WTC11 (cell line): ENCODE measurements around the gene DROSHA. TPM values are rescaled to one million over a fixed set of nuclear protein-coding genes. Genes with fewer than 3 reads are reported as not detected.

Experiments used
- ATAC-seq: fragments of 200-7000 bp; cut with Tn5 transposase; 2 replicates; pipeline ENCODE4 v1.10.0; 2021; ENCODE audit warnings: mild to moderate bottlenecking, moderate library complexity
- CTCF ChIA-PET: fragments of 300-600 bp; sonication (Branson Sonifier 250); formaldehyde crosslinking; loops from one replicate; lab custom pipeline; 2021; ENCODE audit warnings: antibody characterized with exemption; lab: Charles Lee
- POLR2A ChIA-PET: fragments of 350-600 bp; sonication (Branson Sonifier 250); formaldehyde crosslinking; loops from one replicate; lab custom pipeline; 2021; ENCODE audit warnings: antibody characterized with exemption; lab: Charles Lee
- DNase-seq: peaks from one replicate; pipeline ENCODE4 v3.0.0; 2021; ENCODE audit warnings: low spot score
- H3K27ac Mint-ChIP-seq: 2 replicates; pipeline ENCODE4 v1.8.0; 2021; ENCODE audit warnings: mixed read lengths
- H3K27me3 Mint-ChIP-seq: 2 replicates; pipeline ENCODE4 v1.8.0; 2021; ENCODE audit warnings: low read depth, mild to moderate bottlenecking, moderate library complexity, mixed read lengths
- H3K36me3 Mint-ChIP-seq: 2 replicates; pipeline ENCODE4 v1.8.0; 2021; ENCODE audit warnings: mixed read lengths
- H3K4me1 Mint-ChIP-seq: 2 replicates; pipeline ENCODE4 v1.8.0; 2022; ENCODE audit warnings: mixed read lengths
- H3K4me3 Mint-ChIP-seq: 2 replicates; pipeline ENCODE4 v1.8.0; 2021; ENCODE audit warnings: mild to moderate bottlenecking, moderate library complexity, mixed read lengths
- H3K9me3 Mint-ChIP-seq: 2 replicates; pipeline ENCODE4 v1.8.0; 2021; ENCODE audit warnings: mixed read lengths
- CBFB ChIP-seq: sonication (generic); formaldehyde crosslinking; IDR thresholded peaks from 2 replicates; pipeline ENCODE4 v1.8.1; 2022; ENCODE audit warnings: mild to moderate bottlenecking, low read depth, missing genetic modification reagents
- ESRRA ChIP-seq: sonication (generic); formaldehyde crosslinking; IDR thresholded peaks from 2 replicates; pipeline ENCODE4 v1.8.1; 2022; ENCODE audit warnings: mild to moderate bottlenecking, missing genetic modification reagents, borderline replicate concordance
- GTF2I ChIP-seq: fragments of 250-450 bp; sonication (Bioruptor Pico); conservative IDR thresholded peaks from 2 replicates; pipeline ENCODE4 v1.4.0; 2021; ENCODE audit warnings: mild to moderate bottlenecking
- IRF2 ChIP-seq: sonication (generic); formaldehyde crosslinking; IDR thresholded peaks from 2 replicates; pipeline ENCODE4 v1.8.0; 2022; ENCODE audit warnings: low read depth, missing genetic modification reagents, borderline replicate concordance
- MXD4 ChIP-seq: fragments of 250-450 bp; sonication (Bioruptor Pico); IDR thresholded peaks from 2 replicates; pipeline ENCODE4 v1.8.0; 2021; ENCODE audit warnings: mild to moderate bottlenecking, moderate library complexity, borderline replicate concordance
- MYBL2 ChIP-seq: sonication (generic); formaldehyde crosslinking; IDR thresholded peaks from 2 replicates; pipeline ENCODE4 v1.8.1; 2023; ENCODE audit warnings: mild to moderate bottlenecking, moderate library complexity, missing genetic modification reagents
- NR3C1 ChIP-seq: sonication (generic); formaldehyde crosslinking; conservative IDR thresholded peaks from 2 replicates; pipeline ENCODE4 v1.8.1; 2023; ENCODE audit warnings: low read depth, mild to moderate bottlenecking, missing genetic modification reagents
- TCF7 ChIP-seq: sonication (generic); formaldehyde crosslinking; IDR thresholded peaks from 2 replicates; pipeline ENCODE4 v1.8.0; 2022; ENCODE audit warnings: mild to moderate bottlenecking, low read depth, missing genetic modification reagents, moderate library complexity
- ZNF138 ChIP-seq: sonication (generic); formaldehyde crosslinking; conservative IDR thresholded peaks from 2 replicates; pipeline ENCODE4 v1.8.1; 2022; ENCODE audit warnings: mild to moderate bottlenecking, moderate library complexity, missing genetic modification reagents
- ZNF396 ChIP-seq: fragments of 250-450 bp; sonication (Bioruptor Pico); IDR thresholded peaks from 2 replicates; pipeline ENCODE4 v1.8.0; 2021; ENCODE audit warnings: mild to moderate bottlenecking, moderate library complexity, borderline replicate concordance
- total RNA-seq: library from RNA; stranded (reverse); gene quantifications from 3 replicates; pipeline ENCODE4 v1.2.3, GENCODE V29; 2021
- TF ChIP-seq, protein P1 (sequence below): sonication (generic); formaldehyde crosslinking; IDR thresholded peaks from 2 replicates; pipeline ENCODE4 v1.8.0; 2022; ENCODE audit warnings: mild to moderate bottlenecking, missing genetic modification reagents
- TF ChIP-seq, protein P2 (sequence below): sonication (generic); formaldehyde crosslinking; IDR thresholded peaks from 2 replicates; pipeline ENCODE4 v1.8.1; 2023; ENCODE audit warnings: mild to moderate bottlenecking, missing genetic modification reagents
- TF ChIP-seq, protein P3 (sequence below): sonication (generic); formaldehyde crosslinking; IDR thresholded peaks from 2 replicates; pipeline ENCODE4 v1.8.1; 2023; ENCODE audit warnings: mild to moderate bottlenecking, moderate library complexity, missing genetic modification reagents
- TF ChIP-seq, protein P4 (sequence below): fragments of 250-450 bp; sonication (Bioruptor Pico); conservative IDR thresholded peaks from 2 replicates; pipeline ENCODE4 v1.9.0; 2021; ENCODE audit warnings: mild to moderate bottlenecking
- TF ChIP-seq, protein P5 (sequence below): sonication (generic); formaldehyde crosslinking; conservative IDR thresholded peaks from 2 replicates; pipeline ENCODE4 v1.8.1; 2022; ENCODE audit warnings: mild to moderate bottlenecking, missing genetic modification reagents

DROSHA gene
- total RNA-seq, 1 experiment from 2014 or later = 125 TPM

DNA sequence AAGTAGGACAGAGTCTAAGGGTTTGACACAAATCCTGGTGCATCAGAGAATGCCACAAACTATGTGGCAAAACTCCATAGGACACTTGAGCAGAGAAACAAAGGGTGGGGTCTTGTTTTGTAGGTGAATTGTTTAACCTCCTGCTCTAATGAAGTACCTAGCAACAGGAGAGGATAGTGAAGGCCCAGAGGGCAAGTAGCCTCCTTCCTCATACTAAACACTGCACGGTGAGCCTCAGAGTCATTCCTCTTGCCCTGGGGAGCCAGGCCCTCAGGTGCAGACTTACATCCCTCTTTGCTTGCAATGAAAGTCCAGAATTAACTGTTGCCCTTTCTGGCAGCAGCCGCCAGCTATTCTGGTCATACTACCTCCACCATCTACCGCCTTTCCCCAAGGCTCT is 166.1 kb downstream of the DROSHA start:
- no peak for DNase-seq
- Mint-ChIP-seq H3K36me3 (peaks cover 6% of the 10 kb centered on the region), H3K27me3 (peaks cover 3% of the 10 kb centered on the region; the same call in 1 of the 2 replicates), H3K4me3 (no peak overlapping the region)
- no peak for TF ChIP-seq CBFB
- TF ChIP-seq, protein P1, sequence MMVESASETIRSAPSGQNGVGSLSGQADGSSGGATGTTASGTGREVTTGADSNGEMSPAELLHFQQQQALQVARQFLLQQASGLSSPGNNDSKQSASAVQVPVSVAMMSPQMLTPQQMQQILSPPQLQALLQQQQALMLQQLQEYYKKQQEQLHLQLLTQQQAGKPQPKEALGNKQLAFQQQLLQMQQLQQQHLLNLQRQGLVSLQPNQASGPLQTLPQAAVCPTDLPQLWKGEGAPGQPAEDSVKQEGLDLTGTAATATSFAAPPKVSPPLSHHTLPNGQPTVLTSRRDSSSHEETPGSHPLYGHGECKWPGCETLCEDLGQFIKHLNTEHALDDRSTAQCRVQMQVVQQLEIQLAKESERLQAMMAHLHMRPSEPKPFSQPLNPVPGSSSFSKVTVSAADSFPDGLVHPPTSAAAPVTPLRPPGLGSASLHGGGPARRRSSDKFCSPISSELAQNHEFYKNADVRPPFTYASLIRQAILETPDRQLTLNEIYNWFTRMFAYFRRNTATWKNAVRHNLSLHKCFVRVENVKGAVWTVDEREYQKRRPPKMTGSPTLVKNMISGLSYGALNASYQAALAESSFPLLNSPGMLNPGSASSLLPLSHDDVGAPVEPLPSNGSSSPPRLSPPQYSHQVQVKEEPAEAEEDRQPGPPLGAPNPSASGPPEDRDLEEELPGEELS (CRISPR knock-in tag) = no peak
- TF ChIP-seq, all 79 proteins: peak for 0
- Mint-ChIP-seq H3K9me3 (peaks cover 20% of the 10 kb centered on the region), H3K4me1 (peaks cover 14% of the 10 kb centered on the region), H3K27ac (no peak overlapping the region)
- POLR2A ChIA-PET = no interaction called here
- no peak for ATAC-seq
- CTCF ChIA-PET = no interaction called here

DNA sequence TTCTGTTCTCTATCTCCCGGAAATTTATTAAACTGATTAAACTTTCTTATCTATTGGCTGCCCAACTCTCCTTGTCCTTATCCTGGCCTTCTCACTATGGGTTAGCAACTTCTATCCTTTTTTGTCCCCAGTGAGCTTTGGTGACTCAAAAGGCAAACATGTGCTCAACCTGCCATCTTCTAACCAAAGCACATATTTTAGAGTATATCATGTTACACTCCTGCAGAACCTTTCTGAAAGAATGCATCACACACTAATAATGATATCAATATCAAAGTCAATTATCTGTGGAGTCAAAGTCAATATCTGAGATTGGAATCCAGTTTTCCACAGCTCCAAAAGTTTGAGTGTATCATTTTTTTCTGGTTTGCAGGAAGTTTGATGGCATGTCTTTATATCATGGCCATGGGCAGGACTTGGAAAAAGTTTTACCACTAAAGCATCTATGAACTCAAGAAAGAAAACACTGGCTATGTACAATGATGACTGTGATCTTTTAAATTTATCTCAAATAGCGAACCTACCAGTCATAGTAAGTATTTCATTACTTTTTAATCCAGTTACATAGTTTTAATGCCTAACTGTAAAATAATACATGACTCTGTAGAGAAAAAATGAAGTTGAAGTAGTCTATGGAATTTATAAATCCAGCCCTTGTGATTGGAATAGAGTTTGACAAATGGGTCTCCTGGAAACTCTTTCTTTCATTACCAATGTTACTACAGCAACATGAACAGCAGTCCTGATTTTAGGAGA is 166.8 kb downstream of the DROSHA start:
- H3K9me3 Mint-ChIP-seq = peaks cover 18% of the 10 kb centered on the region
- H3K27ac Mint-ChIP-seq = no peak overlapping the region
- ChIA-PET POLR2A (no interaction called here), CTCF (no interaction called here)
- peaks cover 14% of the 10 kb centered on the region for H3K4me1 Mint-ChIP-seq
- H3K36me3 Mint-ChIP-seq = peaks cover 6% of the 10 kb centered on the region
- no peak for ATAC-seq
- TF ChIP-seq, protein P2, sequence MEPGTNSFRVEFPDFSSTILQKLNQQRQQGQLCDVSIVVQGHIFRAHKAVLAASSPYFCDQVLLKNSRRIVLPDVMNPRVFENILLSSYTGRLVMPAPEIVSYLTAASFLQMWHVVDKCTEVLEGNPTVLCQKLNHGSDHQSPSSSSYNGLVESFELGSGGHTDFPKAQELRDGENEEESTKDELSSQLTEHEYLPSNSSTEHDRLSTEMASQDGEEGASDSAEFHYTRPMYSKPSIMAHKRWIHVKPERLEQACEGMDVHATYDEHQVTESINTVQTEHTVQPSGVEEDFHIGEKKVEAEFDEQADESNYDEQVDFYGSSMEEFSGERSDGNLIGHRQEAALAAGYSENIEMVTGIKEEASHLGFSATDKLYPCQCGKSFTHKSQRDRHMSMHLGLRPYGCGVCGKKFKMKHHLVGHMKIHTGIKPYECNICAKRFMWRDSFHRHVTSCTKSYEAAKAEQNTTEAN (CRISPR knock-in tag) = no peak
- TF ChIP-seq ESRRA (CRISPR knock-in tag) (no peak), MXD4 (CRISPR knock-in tag) (no peak), GTF2I (CRISPR knock-in tag) (no peak), ZNF138 (no peak), IRF2 (CRISPR knock-in tag) (no peak), ZNF396 (CRISPR knock-in tag) (no peak), NR3C1 (CRISPR knock-in tag) (no peak), MYBL2 (CRISPR knock-in tag) (no peak), TCF7 (CRISPR knock-in tag) (no peak)
- TF ChIP-seq, protein P3, sequence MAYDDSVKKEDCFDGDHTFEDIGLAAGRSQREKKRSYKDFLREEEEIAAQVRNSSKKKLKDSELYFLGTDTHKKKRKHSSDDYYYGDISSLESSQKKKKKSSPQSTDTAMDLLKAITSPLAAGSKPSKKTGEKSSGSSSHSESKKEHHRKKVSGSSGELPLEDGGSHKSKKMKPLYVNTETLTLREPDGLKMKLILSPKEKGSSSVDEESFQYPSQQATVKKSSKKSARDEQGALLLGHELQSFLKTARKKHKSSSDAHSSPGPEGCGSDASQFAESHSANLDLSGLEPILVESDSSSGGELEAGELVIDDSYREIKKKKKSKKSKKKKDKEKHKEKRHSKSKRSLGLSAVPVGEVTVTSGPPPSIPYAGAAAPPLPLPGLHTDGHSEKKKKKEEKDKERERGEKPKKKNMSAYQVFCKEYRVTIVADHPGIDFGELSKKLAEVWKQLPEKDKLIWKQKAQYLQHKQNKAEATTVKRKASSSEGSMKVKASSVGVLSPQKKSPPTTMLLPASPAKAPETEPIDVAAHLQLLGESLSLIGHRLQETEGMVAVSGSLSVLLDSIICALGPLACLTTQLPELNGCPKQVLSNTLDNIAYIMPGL (CRISPR knock-in tag) = no peak
- TF ChIP-seq, protein P4, sequence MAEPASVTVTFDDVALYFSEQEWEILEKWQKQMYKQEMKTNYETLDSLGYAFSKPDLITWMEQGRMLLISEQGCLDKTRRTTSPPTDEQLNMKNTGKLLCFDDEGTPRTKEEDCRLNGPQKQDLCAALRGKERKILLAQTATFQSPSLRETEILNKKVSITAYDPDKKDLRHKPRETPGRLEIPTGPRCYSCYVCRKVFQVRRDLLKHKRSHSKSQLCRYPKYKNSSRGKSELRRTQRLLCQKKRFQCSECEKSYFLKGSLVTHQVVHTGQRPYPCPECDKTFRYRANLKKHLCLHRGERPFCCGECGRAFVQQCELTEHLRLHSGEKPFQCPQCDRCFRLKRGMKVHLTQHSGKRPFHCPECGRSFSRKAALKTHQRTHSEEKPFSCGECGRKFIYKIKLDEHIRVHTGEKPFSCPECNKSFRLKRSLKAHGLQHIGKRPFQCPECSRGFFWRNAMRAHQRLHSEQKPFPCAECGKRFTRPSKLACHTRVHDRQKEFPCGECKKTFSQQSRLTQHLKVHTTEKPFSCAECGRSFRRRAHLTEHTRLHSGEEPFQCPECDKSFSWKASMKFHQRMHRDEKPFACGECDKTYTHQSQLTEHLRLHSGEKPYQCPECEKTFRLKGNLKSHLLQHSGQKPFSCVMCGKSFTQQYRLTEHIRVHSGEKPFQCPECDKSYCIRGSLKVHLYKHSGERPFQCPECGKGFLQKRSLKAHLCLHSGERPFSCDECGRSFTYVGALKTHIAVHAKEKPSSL = no peak
- TF ChIP-seq, protein P5, sequence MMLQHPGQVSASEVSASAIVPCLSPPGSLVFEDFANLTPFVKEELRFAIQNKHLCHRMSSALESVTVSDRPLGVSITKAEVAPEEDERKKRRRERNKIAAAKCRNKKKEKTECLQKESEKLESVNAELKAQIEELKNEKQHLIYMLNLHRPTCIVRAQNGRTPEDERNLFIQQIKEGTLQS (CRISPR knock-in tag) = no peak
- H3K4me3 Mint-ChIP-seq = no peak overlapping the region
- DNase-seq = no peak
- no peaks in the 10 kb centered on the region for H3K27me3 Mint-ChIP-seq
